Fibroblast of upper back skin (primary cell): ENCODE data around the gene SRGAP1.
A peak's percentile ranks its signal among the peaks of the same experiment; 100 is the strongest.

Experiments
- DNase-seq: peaks from one replicate; pipeline ENCODE4 v3.0.0-alpha.2; 2013

Gene SRGAP1

GRCh38 chr12:63909746-63910145, 65.2 kb downstream of the SRGAP1 start:
- no peak for DNase-seq

- DNase-seq: no peak
These were observed 66.8 kb downstream of the SRGAP1 start for GRCh38 chr12:63911341-63911740.

DNA sequence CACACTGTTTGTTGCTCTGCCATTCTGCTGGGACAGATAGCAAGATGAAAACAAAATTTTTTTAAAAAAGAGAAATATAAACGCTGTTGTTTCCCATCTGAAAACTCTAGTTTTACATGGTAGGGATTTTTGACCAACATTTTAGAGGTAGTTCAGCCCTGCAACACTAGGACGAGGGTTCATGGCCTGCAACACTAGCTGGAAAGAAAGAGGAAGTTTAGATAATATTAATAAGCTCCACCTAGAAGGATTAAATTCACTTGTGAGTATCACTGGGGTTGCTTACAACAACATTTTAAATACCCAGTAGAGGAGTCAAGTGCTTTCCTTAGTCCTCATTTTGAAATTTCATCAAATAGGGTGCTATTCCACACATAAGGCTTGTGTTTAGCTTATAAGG, 68.2 kb downstream of the SRGAP1 start:
- no peak for DNase-seq

GRCh38 chr12:63913929-63914328, 69.4 kb downstream of the SRGAP1 start:
- no peak for DNase-seq

DNA sequence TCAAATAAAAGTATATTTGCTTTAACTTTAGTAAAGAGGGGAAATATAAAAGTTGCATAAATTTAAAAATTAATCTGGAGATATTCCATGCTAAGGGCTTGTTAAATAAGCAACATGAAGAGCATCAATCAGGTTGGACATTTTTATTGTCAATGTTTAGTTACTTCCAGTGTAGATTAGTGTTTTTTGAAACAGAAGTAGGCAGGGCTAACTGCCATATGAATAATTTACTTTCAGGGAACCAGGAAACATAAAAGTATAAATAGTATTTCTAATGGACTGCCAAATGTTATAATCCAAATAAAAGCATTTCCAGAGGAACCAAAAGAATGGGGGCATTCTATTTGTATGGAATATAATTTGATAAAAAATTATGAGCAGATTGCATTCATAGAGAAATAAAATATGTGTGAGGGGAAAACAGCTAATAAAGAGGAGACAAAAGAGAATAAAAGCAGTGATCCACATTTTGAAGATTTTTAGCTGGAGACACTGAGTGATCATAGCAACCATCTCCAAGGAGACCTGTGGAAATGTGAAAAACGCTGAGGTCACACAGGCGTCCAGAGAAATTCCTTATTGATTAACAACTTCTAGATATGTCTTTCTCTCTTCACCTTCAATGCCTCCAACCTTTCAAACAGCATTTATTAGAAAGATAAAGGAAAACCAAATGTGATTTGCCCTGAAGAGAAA, 70.8 kb downstream of the SRGAP1 start:
- DNase-seq: peak; percentile 69

- peak; percentile 67 for DNase-seq
These were observed 72.3 kb downstream of the SRGAP1 start for GRCh38 chr12:63916561-63917476.

- no peak for DNase-seq
These were observed 73.0 kb downstream of the SRGAP1 start for GRCh38 chr12:63917477-63917862.

GRCh38 chr12:63917864-63918799, 73.6 kb downstream of the SRGAP1 start:
- peak; percentile 97 for DNase-seq

DNA sequence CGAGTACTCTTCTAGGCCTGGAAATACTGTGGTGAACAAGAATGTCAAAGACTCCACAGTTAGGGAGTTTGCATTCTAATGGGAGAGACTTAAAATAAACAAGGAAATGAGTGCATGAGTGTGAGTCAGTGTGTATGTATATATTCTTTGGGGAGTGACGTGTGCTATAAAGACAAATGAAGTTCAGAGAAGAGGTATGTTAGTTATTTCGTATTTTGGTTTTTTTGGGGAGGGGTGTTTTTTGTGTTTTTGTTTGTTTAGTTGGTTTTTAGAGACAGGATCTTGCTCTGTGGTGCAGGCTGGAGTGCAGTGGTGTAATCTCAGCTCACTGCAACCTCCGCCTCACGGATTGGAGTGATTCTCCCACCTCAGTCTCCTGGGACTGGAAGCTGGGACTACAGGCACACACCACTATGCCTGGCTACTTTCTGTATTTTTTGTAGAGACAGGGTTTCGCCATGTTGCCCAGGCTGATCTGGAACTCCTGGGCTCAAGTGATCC, 74.3 kb downstream of the SRGAP1 start:
- peak; percentile 95 for DNase-seq

DNA sequence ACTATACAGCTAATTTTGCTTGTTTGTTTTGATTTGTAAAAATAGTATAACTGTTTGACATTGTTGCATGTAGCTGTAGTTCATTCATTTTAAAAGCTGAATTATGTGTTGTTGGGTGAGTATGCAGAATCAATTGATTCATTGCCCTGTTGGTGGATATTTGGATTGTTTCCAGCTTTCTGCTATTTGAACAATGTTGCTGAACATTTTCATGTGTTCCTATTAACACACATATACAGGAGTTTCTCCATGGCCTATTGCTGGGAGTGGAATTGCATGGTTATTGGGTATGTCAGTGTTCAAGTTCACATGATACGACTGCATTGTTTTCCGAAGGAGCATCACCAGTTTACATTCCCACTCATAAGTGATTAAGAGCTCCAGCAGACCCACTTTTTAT, 75.3 kb downstream of the SRGAP1 start:
- DNase-seq: peak; percentile 71

- DNase-seq: no peak
These were observed 76.7 kb downstream of the SRGAP1 start for GRCh38 chr12:63921157-63921556.

- peak; percentile 94 for DNase-seq
These were observed 78.0 kb downstream of the SRGAP1 start for GRCh38 chr12:63922474-63922873.

DNA sequence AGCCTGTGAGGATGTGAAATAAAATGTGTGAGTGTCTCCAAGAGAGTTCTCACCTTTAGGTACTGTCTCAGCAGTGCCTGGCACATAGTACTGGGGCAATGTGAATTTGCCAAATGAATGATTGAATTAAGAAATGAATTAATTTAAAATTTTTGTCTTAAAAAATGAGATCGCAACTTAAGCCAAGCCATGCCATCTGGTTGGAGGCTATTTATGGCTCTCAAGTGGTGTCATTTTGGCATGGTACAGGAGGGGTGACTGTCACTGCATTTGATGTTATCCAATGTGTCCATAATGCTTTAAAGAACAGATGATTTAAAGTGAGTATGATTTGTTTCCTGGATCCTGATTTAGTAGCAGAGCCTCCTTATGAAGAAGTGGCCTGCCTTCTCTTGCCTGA, 80.3 kb downstream of the SRGAP1 start:
- DNase-seq: no peak

GRCh38 chr12:63927511-63927910, 83.0 kb downstream of the SRGAP1 start:
- DNase-seq: no peak

- DNase-seq: no peak
These were observed 83.8 kb downstream of the SRGAP1 start for GRCh38 chr12:63928305-63928704.

- no peak for DNase-seq
These were observed 84.9 kb downstream of the SRGAP1 start for GRCh38 chr12:63929426-63929825.

- DNase-seq: peak; percentile 75
These were observed 86.5 kb downstream of the SRGAP1 start for GRCh38 chr12:63930971-63931370.

- DNase-seq: no peak
These were observed 87.2 kb downstream of the SRGAP1 start for GRCh38 chr12:63931703-63932102.

DNA sequence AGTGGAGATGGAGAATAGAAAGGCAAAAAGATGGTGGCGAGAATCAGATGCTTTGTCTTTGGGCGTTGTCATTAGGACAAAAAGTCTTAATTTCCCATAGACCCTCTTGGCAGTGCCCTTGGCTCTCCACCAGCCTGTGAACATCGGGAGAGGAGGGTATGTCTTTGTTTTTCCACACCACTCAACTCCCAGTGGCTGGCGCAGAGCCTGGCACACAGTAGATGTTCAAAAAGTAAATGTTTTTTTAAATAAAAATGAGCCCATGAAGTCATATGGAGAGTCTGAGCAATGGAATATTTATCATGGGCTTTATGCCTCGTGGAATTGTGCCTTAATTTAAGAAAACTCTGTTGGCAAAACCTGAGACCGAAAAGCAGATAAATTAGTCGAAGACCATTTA, 90.4 kb downstream of the SRGAP1 start:
- DNase-seq: no peak

DNA sequence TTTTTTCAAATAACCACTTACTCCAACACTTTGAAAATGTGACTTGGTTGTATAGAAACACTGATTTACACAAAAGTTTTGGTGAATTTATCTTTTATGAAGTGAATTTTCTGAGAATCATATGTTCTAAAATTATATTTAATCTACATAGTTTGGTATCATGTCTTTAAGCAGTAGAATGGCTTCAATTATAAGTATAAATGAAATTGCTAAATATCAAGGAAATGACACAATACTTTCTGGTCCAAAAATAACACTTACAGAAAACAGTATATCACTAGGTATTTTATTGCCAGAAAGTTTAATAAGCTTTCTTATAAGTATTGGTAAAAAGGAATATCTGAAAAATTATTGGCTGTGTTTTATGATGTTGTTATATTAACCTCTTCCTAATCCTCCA, 90.9 kb downstream of the SRGAP1 start:
- DNase-seq: no peak

- peak; percentile 34 for DNase-seq
These were observed 93.1 kb downstream of the SRGAP1 start for GRCh38 chr12:63937378-63938316.
